IMR-90 (cell line): ENCODE measurements around the gene CPNE2. TPM values are rescaled to one million over a fixed set of nuclear protein-coding genes. Genes with fewer than 3 reads are reported as not detected.

Experiments
- ATAC-seq: fragments of 200-7000 bp; cut with Tn5 transposase; 2 replicates; pipeline ENCODE4 v1.9.1; 2020; ENCODE audit warnings: low read depth, mild to moderate bottlenecking, moderate library complexity
- BruUV-seq: library from RNA; stranded (reverse); fragments of 400-500 nt; replicated peaks from 2 replicates; lab custom pipeline; 2021; lab: Mats Ljungman, UMichigan
- CTCF ChIA-PET: fragments of 300-600 bp; formaldehyde crosslinking; extraction: SDS; loops from one replicate; lab custom pipeline; 2021; ENCODE audit warnings: antibody characterized with exemption; lab: Yijun Ruan, JAX
- POLR2A ChIA-PET: fragments of 300-600 bp; sonication (Branson Sonifier 250); formaldehyde crosslinking; loops from one replicate; lab custom pipeline; 2022; ENCODE audit warnings: antibody characterized with exemption; ENCODE audit not compliant: unreplicated experiment; lab: Charles Lee
- DNase-seq: peaks from one replicate; pipeline ENCODE4 v3.0.0; 2013
- H2AFZ ChIP-seq: replicated peaks from 2 replicates; pipeline ENCODE3; 2013; ENCODE audit warnings: low read length, mild to moderate bottlenecking; ENCODE audit not compliant: poor library complexity
- H2AK5ac ChIP-seq: 2 replicates; pipeline ENCODE4 v1.6.1; 2013; ENCODE audit warnings: low read depth, low read length, inconsistent platforms
- H2AK9ac ChIP-seq: replicated peaks from 2 replicates; pipeline ENCODE3; 2013; ENCODE audit warnings: mild to moderate bottlenecking, low read depth, low read length, moderate library complexity; ENCODE audit not compliant: poor library complexity
- H2BK120ac ChIP-seq: 2 replicates; pipeline ENCODE4 v1.6.1; 2013; ENCODE audit warnings: low read depth, low read length, inconsistent platforms
- H2BK15ac ChIP-seq: 3 replicates; pipeline ENCODE4 v1.6.1; 2013; ENCODE audit warnings: low read depth, low read length, inconsistent platforms
- H2BK20ac ChIP-seq: 2 replicates; pipeline ENCODE4 v1.6.1; 2013; ENCODE audit warnings: low read depth, mild to moderate bottlenecking, inconsistent platforms, low read length, moderate library complexity
- H2BK5ac ChIP-seq: 2 replicates; pipeline ENCODE4 v1.6.1; 2013; ENCODE audit warnings: mild to moderate bottlenecking, low read depth, low read length, inconsistent platforms; ENCODE audit not compliant: poor library complexity, severe bottlenecking
- H3K14ac ChIP-seq: replicated peaks from 2 replicates; pipeline ENCODE4 v1.6.1; 2013; ENCODE audit warnings: low read depth, low read length, inconsistent platforms
- H3K18ac ChIP-seq: 2 replicates; pipeline ENCODE4 v1.6.1; 2013; ENCODE audit warnings: low read depth, low read length, control low read depth
- H3K23ac ChIP-seq: 2 replicates; pipeline ENCODE4 v1.6.1; 2013; ENCODE audit warnings: low read depth, low read length, inconsistent platforms
- H3K27ac ChIP-seq: 2 replicates; pipeline ENCODE4 v1.5.1; 2013; ENCODE audit warnings: mild to moderate bottlenecking, control low read depth, low read length; ENCODE audit not compliant: insufficient read depth
- H3K27me3 ChIP-seq: 2 replicates; pipeline ENCODE4 v1.6.1; 2013; ENCODE audit warnings: low read length; ENCODE audit not compliant: control insufficient read depth, insufficient read depth
- H3K36me3 ChIP-seq: 2 replicates; pipeline ENCODE4 v1.6.1; 2013; ENCODE audit warnings: low read length, mixed read lengths; ENCODE audit not compliant: control insufficient read depth, insufficient read depth
- H3K4ac ChIP-seq: 2 replicates; pipeline ENCODE4 v1.6.1; 2013; ENCODE audit warnings: low read depth, low read length, inconsistent platforms
- H3K4me1 ChIP-seq: 2 replicates; pipeline ENCODE4 v1.6.1; 2013; ENCODE audit warnings: low read length, mixed read lengths; ENCODE audit not compliant: control insufficient read depth, insufficient read depth
- H3K4me2 ChIP-seq: 2 replicates; pipeline ENCODE4 v1.6.1; 2013; ENCODE audit warnings: low read depth, mild to moderate bottlenecking, control low read depth, low read length, moderate library complexity
- H3K4me3 ChIP-seq: 2 replicates; pipeline ENCODE4 v1.5.1; 2013; ENCODE audit warnings: low read depth, mild to moderate bottlenecking, control low read depth, low read length, moderate library complexity; ENCODE audit not compliant: insufficient read depth
- H3K56ac ChIP-seq: 2 replicates; pipeline ENCODE4 v1.6.1; 2013; ENCODE audit warnings: low read length, inconsistent platforms; ENCODE audit not compliant: insufficient read depth; ENCODE audit errors: extremely low read depth
- H3K79me1 ChIP-seq, 2 experiments: 2 replicates each; pipeline ENCODE4 v1.6.1; 2013; ENCODE audit warnings: low read length in 2 of 2, inconsistent platforms in 1 of 2, low read depth in 1 of 2
- H3K9ac ChIP-seq: 2 replicates; pipeline ENCODE4 v1.6.1; 2013; ENCODE audit warnings: low read depth, low read length, control low read depth
- H3K9me1 ChIP-seq: 2 replicates; pipeline ENCODE4 v1.6.1; 2013; ENCODE audit warnings: low read length, inconsistent platforms; ENCODE audit not compliant: insufficient read depth
- H3K9me3 ChIP-seq: 2 replicates; pipeline ENCODE4 v1.6.1; 2013; ENCODE audit warnings: low read length; ENCODE audit not compliant: control insufficient read depth, insufficient read depth
- H4K20me1 ChIP-seq: 2 replicates; pipeline ENCODE4 v1.6.1; 2013; ENCODE audit warnings: low read length, inconsistent platforms; ENCODE audit not compliant: insufficient read depth
- H4K5ac ChIP-seq: 2 replicates; pipeline ENCODE4 v1.6.1; 2013; ENCODE audit warnings: mild to moderate bottlenecking, low read depth, low read length, control low read depth
- H4K8ac ChIP-seq, 2 experiments: 2 replicates each; pipeline ENCODE4 v1.6.1; 2013; ENCODE audit warnings: low read depth in 2 of 2, low read length in 2 of 2, control low read depth in 1 of 2, inconsistent platforms in 1 of 2
- H4K91ac ChIP-seq: 2 replicates; pipeline ENCODE4 v1.6.1; 2013; ENCODE audit warnings: low read depth, low read length, inconsistent platforms; ENCODE audit not compliant: insufficient read depth
- BHLHE40 ChIP-seq: fragments of 150-350 bp; IDR thresholded peaks from 2 replicates; pipeline ENCODE4 v1.6.1; 2016; ENCODE audit warnings: mild to moderate bottlenecking, low read depth, low read length
- CEBPB ChIP-seq: IDR thresholded peaks from 2 replicates; pipeline ENCODE4 v1.6.1; 2012; ENCODE audit warnings: low read depth, low read length, improper control_type of control experiment
- CHD1 ChIP-seq: IDR thresholded peaks from 2 replicates; pipeline ENCODE4 v1.6.1; 2012; ENCODE audit warnings: low read depth, low read length, improper control_type of control experiment
- CTCF ChIP-seq: conservative IDR thresholded peaks from 2 replicates; pipeline ENCODE4 v1.5.1; 2012; ENCODE audit warnings: mild to moderate bottlenecking, low read depth, low read length, improper control_type of control experiment
- ELK1 ChIP-seq: fragments of 150-350 bp; IDR thresholded peaks from 2 replicates; pipeline ENCODE4 v1.6.1; 2016; ENCODE audit warnings: low read depth, mild to moderate bottlenecking, low read length, moderate library complexity, borderline replicate concordance
- FOS ChIP-seq: fragments of 150-350 bp; IDR thresholded peaks from 2 replicates; pipeline ENCODE4 v1.6.1; 2016; ENCODE audit warnings: low read depth, low read length
- MAFK ChIP-seq: IDR thresholded peaks from 2 replicates; pipeline ENCODE4 v1.6.1; 2012; ENCODE audit warnings: low read depth, low read length, improper control_type of control experiment
- MAZ ChIP-seq: IDR thresholded peaks from 2 replicates; pipeline ENCODE4 v1.6.1; 2012; ENCODE audit warnings: low read depth, mild to moderate bottlenecking, low read length, improper control_type of control experiment, moderate library complexity, borderline replicate concordance
- MXI1 ChIP-seq: IDR thresholded peaks from 2 replicates; pipeline ENCODE4 v1.6.1; 2012; ENCODE audit warnings: low read depth, mild to moderate bottlenecking, low read length, moderate library complexity, borderline replicate concordance
- NFE2L2 ChIP-seq: fragments of 150-350 bp; IDR thresholded peaks from 2 replicates; pipeline ENCODE4 v1.6.1; 2016; ENCODE audit warnings: low read depth, mild to moderate bottlenecking, low read length
- POLR2A ChIP-seq: IDR thresholded peaks from 2 replicates; pipeline ENCODE4 v1.6.1; 2012; ENCODE audit warnings: mild to moderate bottlenecking, low read depth, low read length
- RAD21 ChIP-seq: IDR thresholded peaks from 2 replicates; pipeline ENCODE4 v1.6.1; 2012; ENCODE audit warnings: low read length, improper control_type of control experiment
- RCOR1 ChIP-seq: IDR thresholded peaks from 2 replicates; pipeline ENCODE4 v1.6.1; 2012; ENCODE audit warnings: mild to moderate bottlenecking, low read length, improper control_type of control experiment; ENCODE audit not compliant: insufficient replicate concordance
- RFX5 ChIP-seq: IDR thresholded peaks from 2 replicates; pipeline ENCODE4 v1.8.0; 2012; ENCODE audit warnings: low read depth, mild to moderate bottlenecking, low read length, moderate library complexity
- SMC3 ChIP-seq: fragments of 150-350 bp; IDR thresholded peaks from 2 replicates; pipeline ENCODE4 v1.6.1; 2016; ENCODE audit warnings: low read depth, mild to moderate bottlenecking, antibody characterized with exemption, low read length, moderate library complexity
- USF2 ChIP-seq: fragments of 150-350 bp; IDR thresholded peaks from 2 replicates; pipeline ENCODE4 v1.6.1; 2017; ENCODE audit warnings: mild to moderate bottlenecking, antibody characterized with exemption, low read length, low read depth
- WGBS, 2 experiments: methylation state at CpG; one replicate each; pipeline versions ENCODE4 v1.1.5 to v1.1.7; 2013; ENCODE audit warnings: missing lambda C conversion rate in 2 of 2; ENCODE audit not compliant: insufficient read length in 1 of 2; ENCODE audit errors: extremely low coverage in 2 of 2; 5-methylcytosine and 5-hydroxymethylcytosine counted together
- dilution Hi-C: fragments of 300-500 bp; cut with HindIII; formaldehyde crosslinking; loops from one replicate; pipeline ENCODE4 v1.14.3; 2018; ENCODE audit warnings: low sequenced_read_pairs; ENCODE audit not compliant: unreplicated experiment
- in situ Hi-C: fragments of 300-500 bp; cut with MboI; formaldehyde crosslinking; loops from 3 replicates; pipeline ENCODE4 v1.14.3; 2019; ENCODE audit warnings: low sequenced_read_pairs, inconsistent platforms, mixed read lengths
- intact Hi-C: fragments of 100-400 bp; cut with micrococcal nuclease; formaldehyde crosslinking; loops from 2 replicates; pipeline ENCODE4 v1.10.0; 2022
- polyA plus RNA-seq, 3 experiments: library from polyadenylated mRNA; depleted of rRNA; stranded (reverse); fragments of >200 nt; gene quantifications; 2 replicates each; pipeline ENCODE4 v1.2.3, GENCODE V29; 2012; ENCODE audit warnings: low replicate concordance in 1 of 3
- total RNA-seq: library from RNA; depleted of rRNA; stranded (reverse); fragments of >200 nt; gene quantifications from 2 replicates; pipeline ENCODE4 v1.2.3, GENCODE V29; 2012

Gene CPNE2
- total and polyA plus RNA-seq, 2 of the 4 experiments (the other 2 are of a cell fraction) = 15.4 to 48.0 TPM

GRCh38 chr16:57175896-57176295 lies 83.5 kb downstream of the CPNE2 start:
- POLR2A ChIA-PET = no interaction called here

More at GRCh38 chr16:57175896-57176295, 83.5 kb downstream of the CPNE2 start:
- Histone ChIP-seq H3K4me1 (peaks cover 4% of the 10 kb centered on the region; the same call in 1 of the 2 replicates), H3K4ac (no peak overlapping the region), H3K9ac (no peak overlapping the region), H2AFZ (no peak overlapping the region), H3K18ac (no peak overlapping the region), H3K27ac (no peak overlapping the region), H2BK15ac (no peak overlapping the region), H2BK120ac (no peak overlapping the region), H4K91ac (no peak overlapping the region), H2BK20ac (no peak overlapping the region), H2BK5ac (no peak overlapping the region), H4K8ac (no peak overlapping the region), H3K9me1 (peaks cover 4% of the 10 kb centered on the region; the same call in 1 of the 2 replicates), H3K23ac (no peak overlapping the region), H3K4me2 (no peak overlapping the region), H3K9me3 (no peaks in the 10 kb centered on the region), H2AK5ac (no peak overlapping the region), H4K20me1 (peaks cover 8% of the 10 kb centered on the region; the same call in 1 of the 2 replicates), H3K56ac (no peak overlapping the region), H3K4me3 (no peak overlapping the region), H3K27me3 (no peaks in the 10 kb centered on the region), H3K14ac (no peak overlapping the region), H3K79me1 (peaks cover 36 to 50% of the 10 kb centered on the region in 2 experiments), H2AK9ac (no peak overlapping the region), H4K5ac (no peak overlapping the region), H3K36me3 (peaks cover 19% of the 10 kb centered on the region)
- no CpG with 5 or more reads among the region's 5 CpGs for WGBS, 2 experiments
- CTCF ChIA-PET = no interaction called here
- in situ Hi-C loops (no loop called here), dilution Hi-C loops (no loop called here), intact Hi-C loops (no loop called here)
- DNase-seq = no peak
- peak; percentile 60 for ATAC-seq
- no TSS peak for BruUV-seq
- TF ChIP-seq CTCF (no peak), NFE2L2 (no peak), CHD1 (no peak), SMC3 (no peak), RFX5 (no peak), FOS (no peak), RAD21 (no peak), RCOR1 (no peak), USF2 (no peak), CEBPB (no peak), MAZ (no peak), POLR2A (no peak), MXI1 (no peak), ELK1 (no peak), MAFK (no peak), BHLHE40 (no peak)
